Measurements from ENCODE around the gene AKR1C8. TPM values are rescaled to one million over a fixed set of nuclear protein-coding genes. Genes with fewer than 3 reads are reported as not detected.

The AKR1C8 gene
- total RNA-seq, 1 donor from 2014 or later, result not detected

DNA sequence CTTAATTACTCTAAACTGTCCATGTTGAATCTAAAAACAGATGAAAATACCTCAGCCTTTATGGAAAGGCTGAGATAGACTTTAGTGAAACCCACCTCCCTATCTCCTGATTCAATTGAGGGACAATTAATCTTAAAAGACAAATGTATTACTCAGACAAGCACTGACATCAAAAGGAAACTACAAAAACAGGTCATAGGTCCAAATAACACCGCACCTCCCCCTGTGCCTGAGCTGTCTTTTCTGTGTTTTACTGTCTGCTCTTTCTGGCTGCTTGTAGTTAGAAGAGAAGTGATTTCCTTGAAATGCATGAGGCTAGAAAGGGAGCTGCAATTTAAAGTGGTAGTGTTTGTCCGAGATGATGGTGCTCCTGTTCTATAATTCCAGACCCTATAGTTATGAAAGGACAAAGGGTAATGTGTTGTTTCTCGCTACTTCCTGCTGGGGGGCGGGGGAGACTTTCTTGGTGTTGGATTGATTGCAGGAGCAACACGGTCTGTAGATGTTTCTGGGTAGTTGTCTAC lies 16.0 kb downstream of the AKR1C8 start:
- Mint-ChIP-seq H3K27ac (ENCODE audit: unreplicated experiment) (no peak overlapping the region), H3K9me3 (ENCODE audit: unreplicated experiment) (peaks cover 28% of the 10 kb centered on the region), H3K4me1 (ENCODE audit: low read depth, unreplicated experiment) (no peaks in the 10 kb centered on the region), H3K4me3 (ENCODE audit: unreplicated experiment) (no peak overlapping the region), H3K27me3 (ENCODE audit: low read depth, unreplicated experiment) (no peaks in the 10 kb centered on the region), H3K36me3 (ENCODE audit: low read depth, unreplicated experiment) (no peaks in the 10 kb centered on the region)
- no peak for DNase-seq (ENCODE audit: low read depth)
- Histone ChIP-seq H4K20me1 (ENCODE audit: insufficient read depth, low read length) (no peaks in the 10 kb centered on the region), H3K27me3 (ENCODE audit: insufficient read depth, low read length) (no peaks in the 10 kb centered on the region), H3K27ac (ENCODE audit: low read depth, low read length) (no peak overlapping the region), H3K9me3 (ENCODE audit: insufficient read depth, low read depth, low read length) (no peaks in the 10 kb centered on the region), H2AFZ (ENCODE audit: low read depth, low read length) (no peak overlapping the region), H3K9ac (ENCODE audit: low read length) (no peak overlapping the region), H3K4me2 (ENCODE audit: low read length) (no peak overlapping the region), H3K36me3 (ENCODE audit: insufficient read depth, low read length) (no peaks in the 10 kb centered on the region), H3K4me3 (ENCODE audit: insufficient read depth, low read depth, low read length) (no peak overlapping the region), H3K79me2 (ENCODE audit: insufficient read depth, low read length) (no peaks in the 10 kb centered on the region), H3K4me1 (ENCODE audit: insufficient read depth, low read length) (no peaks in the 10 kb centered on the region)
- no peak for FAIRE-seq
- TF ChIP-seq, protein P1, sequence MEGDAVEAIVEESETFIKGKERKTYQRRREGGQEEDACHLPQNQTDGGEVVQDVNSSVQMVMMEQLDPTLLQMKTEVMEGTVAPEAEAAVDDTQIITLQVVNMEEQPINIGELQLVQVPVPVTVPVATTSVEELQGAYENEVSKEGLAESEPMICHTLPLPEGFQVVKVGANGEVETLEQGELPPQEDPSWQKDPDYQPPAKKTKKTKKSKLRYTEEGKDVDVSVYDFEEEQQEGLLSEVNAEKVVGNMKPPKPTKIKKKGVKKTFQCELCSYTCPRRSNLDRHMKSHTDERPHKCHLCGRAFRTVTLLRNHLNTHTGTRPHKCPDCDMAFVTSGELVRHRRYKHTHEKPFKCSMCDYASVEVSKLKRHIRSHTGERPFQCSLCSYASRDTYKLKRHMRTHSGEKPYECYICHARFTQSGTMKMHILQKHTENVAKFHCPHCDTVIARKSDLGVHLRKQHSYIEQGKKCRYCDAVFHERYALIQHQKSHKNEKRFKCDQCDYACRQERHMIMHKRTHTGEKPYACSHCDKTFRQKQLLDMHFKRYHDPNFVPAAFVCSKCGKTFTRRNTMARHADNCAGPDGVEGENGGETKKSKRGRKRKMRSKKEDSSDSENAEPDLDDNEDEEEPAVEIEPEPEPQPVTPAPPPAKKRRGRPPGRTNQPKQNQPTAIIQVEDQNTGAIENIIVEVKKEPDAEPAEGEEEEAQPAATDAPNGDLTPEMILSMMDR (IDR thresholded peaks at IDR 0.05; ENCODE audit: insufficient read depth, low read depth, low read length), result no peak
- no peak for TF ChIP-seq EZH2 (IDR thresholded peaks at IDR 0.05; ENCODE audit: insufficient read depth, low read length)

DNA sequence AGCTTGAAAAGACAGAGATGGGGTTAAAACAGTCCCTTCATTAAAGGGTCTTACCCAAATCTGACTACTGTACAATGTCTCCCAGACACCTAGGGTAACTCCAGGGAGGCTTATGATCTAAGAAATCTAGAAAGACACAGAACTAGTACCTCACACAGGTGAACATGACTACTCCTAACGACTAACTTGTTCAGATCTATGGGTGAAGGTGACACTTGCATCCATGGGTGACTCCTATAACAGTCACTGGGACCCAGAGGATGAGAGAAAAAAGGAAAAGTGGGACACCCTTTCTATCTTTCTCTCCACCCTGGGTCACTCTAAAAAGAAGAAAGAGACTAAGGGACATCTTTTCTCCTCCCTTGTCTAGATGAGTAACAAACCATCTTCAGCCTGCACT lies 19.2 kb downstream of the AKR1C8 start:
- peaks cover 32% of the 10 kb centered on the region for H3K9me3 Mint-ChIP-seq (ENCODE audit: unreplicated experiment)
- Histone ChIP-seq H3K4me2 (ENCODE audit: low read length) (no peak overlapping the region), H3K4me1 (ENCODE audit: insufficient read depth, low read length) (no peaks in the 10 kb centered on the region), H4K20me1 (ENCODE audit: insufficient read depth, low read length) (no peaks in the 10 kb centered on the region), H3K27ac (ENCODE audit: low read depth, low read length) (no peak overlapping the region), H3K27me3 (ENCODE audit: insufficient read depth, low read length) (no peaks in the 10 kb centered on the region), H3K36me3 (ENCODE audit: insufficient read depth, low read length) (no peaks in the 10 kb centered on the region), H3K4me3 (ENCODE audit: insufficient read depth, low read depth, low read length) (no peak overlapping the region), H3K9ac (ENCODE audit: low read length) (no peak overlapping the region), H3K79me2 (ENCODE audit: insufficient read depth, low read length) (no peaks in the 10 kb centered on the region), H2AFZ (ENCODE audit: low read depth, low read length) (no peak overlapping the region), H3K9me3 (ENCODE audit: insufficient read depth, low read depth, low read length) (peaks cover 3% of the 10 kb centered on the region)
- H3K27ac Mint-ChIP-seq (ENCODE audit: unreplicated experiment), result no peak overlapping the region
- H3K4me1 Mint-ChIP-seq (ENCODE audit: low read depth, unreplicated experiment), result no peaks in the 10 kb centered on the region
- no peaks in the 10 kb centered on the region for H3K36me3 Mint-ChIP-seq (ENCODE audit: low read depth, unreplicated experiment)
- H3K27me3 Mint-ChIP-seq (ENCODE audit: low read depth, unreplicated experiment), result no peaks in the 10 kb centered on the region
- H3K4me3 Mint-ChIP-seq (ENCODE audit: unreplicated experiment), result no peak overlapping the region
- peak; percentile 1 for DNase-seq (ENCODE audit: low read depth)
- no peak for TF ChIP-seq EZH2 (IDR thresholded peaks at IDR 0.05; ENCODE audit: insufficient read depth, low read length)
- TF ChIP-seq, protein P1 (IDR thresholded peaks at IDR 0.05; ENCODE audit: insufficient read depth, low read depth, low read length), result no peak
- no peak for FAIRE-seq

DNA sequence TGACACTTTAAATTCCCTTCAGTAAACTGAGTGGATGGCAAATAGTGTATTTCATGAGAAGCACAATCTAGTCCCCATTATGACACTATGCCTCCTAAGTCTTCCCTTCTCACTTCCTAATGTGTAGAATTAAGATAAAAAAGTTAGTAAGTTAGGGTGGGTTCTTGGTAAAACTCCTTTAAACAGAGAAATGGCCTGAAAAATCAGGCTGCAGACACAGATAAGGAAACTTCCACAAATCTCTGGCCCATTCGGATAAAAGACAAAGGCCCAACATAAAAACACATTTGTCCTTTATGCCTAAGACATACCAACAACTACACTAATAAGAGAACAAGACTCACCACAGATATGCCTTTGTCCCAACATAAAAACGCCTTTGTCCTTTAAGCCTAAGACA lies 21.5 kb downstream of the AKR1C8 start:
- Histone ChIP-seq H3K9me3 (ENCODE audit: insufficient read depth, low read depth, low read length) (peaks cover 3% of the 10 kb centered on the region), H3K9ac (ENCODE audit: low read length) (no peak overlapping the region), H3K36me3 (ENCODE audit: insufficient read depth, low read length) (no peaks in the 10 kb centered on the region), H3K27ac (ENCODE audit: low read depth, low read length) (no peak overlapping the region), H3K4me3 (ENCODE audit: insufficient read depth, low read depth, low read length) (no peak overlapping the region), H3K4me1 (ENCODE audit: insufficient read depth, low read length) (no peaks in the 10 kb centered on the region), H4K20me1 (ENCODE audit: insufficient read depth, low read length) (no peaks in the 10 kb centered on the region), H2AFZ (ENCODE audit: low read depth, low read length) (no peak overlapping the region), H3K27me3 (ENCODE audit: insufficient read depth, low read length) (no peaks in the 10 kb centered on the region), H3K4me2 (ENCODE audit: low read length) (no peak overlapping the region), H3K79me2 (ENCODE audit: insufficient read depth, low read length) (no peaks in the 10 kb centered on the region)
- no peak overlapping the region for H3K27ac Mint-ChIP-seq (ENCODE audit: unreplicated experiment)
- peaks cover 2% of the 10 kb centered on the region for H3K27me3 Mint-ChIP-seq (ENCODE audit: low read depth, unreplicated experiment)
- TF ChIP-seq, protein P1 (IDR thresholded peaks at IDR 0.05; ENCODE audit: insufficient read depth, low read depth, low read length), result no peak
- no peak for TF ChIP-seq EZH2 (IDR thresholded peaks at IDR 0.05; ENCODE audit: insufficient read depth, low read length)
- DNase-seq (ENCODE audit: low read depth) (no peak), FAIRE-seq (no peak)
- peaks cover 34% of the 10 kb centered on the region for H3K9me3 Mint-ChIP-seq (ENCODE audit: unreplicated experiment)
- H3K4me3 Mint-ChIP-seq (ENCODE audit: unreplicated experiment), result no peak overlapping the region
- no peaks in the 10 kb centered on the region for H3K4me1 Mint-ChIP-seq (ENCODE audit: low read depth, unreplicated experiment)
- H3K36me3 Mint-ChIP-seq (ENCODE audit: low read depth, unreplicated experiment), result no peaks in the 10 kb centered on the region
